ENCODE results near the gene MTMR2. TPM values are rescaled to one million over a fixed set of nuclear protein-coding genes. Genes with fewer than 3 reads are reported as not detected.

The MTMR2 gene
- total and polyA plus RNA-seq, 10 of the 15 experiments (the other 5 are each of a cell fraction or from before 2014, with no cell fraction given): 7.6 to 46.6 (median 22.5) TPM

DNA sequence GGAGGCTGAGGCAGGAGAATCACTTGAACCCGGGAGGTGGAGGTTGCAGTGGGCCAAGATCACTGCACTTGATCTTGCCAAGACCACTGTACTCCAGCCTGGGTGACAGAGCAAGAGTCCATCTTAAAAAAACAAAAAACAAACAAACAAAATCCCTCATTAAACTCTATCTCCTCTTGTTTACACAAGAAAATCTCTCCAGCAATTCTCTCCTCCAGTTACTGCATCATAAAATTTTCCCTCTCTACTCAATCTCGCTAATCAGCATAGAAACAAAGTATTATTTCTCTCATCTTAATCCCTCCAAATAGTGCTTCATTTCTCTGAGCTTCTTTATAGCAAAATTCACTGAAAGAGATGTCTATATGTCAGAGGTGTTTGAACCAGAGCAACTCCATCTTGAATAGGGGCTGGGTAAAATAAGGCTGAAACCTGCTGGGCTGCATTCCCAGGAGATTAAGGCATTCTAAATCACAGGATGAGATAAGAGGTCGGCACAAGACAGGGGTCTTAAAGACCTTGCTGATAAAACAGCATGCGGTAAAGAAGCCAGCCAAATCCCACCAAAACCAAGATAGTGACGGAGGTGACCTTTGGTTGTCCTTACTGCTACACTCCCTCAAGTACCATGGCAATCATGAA, 19.8 kb downstream of the MTMR2 start (continued):
- TF ChIP-seq, protein P1, sequence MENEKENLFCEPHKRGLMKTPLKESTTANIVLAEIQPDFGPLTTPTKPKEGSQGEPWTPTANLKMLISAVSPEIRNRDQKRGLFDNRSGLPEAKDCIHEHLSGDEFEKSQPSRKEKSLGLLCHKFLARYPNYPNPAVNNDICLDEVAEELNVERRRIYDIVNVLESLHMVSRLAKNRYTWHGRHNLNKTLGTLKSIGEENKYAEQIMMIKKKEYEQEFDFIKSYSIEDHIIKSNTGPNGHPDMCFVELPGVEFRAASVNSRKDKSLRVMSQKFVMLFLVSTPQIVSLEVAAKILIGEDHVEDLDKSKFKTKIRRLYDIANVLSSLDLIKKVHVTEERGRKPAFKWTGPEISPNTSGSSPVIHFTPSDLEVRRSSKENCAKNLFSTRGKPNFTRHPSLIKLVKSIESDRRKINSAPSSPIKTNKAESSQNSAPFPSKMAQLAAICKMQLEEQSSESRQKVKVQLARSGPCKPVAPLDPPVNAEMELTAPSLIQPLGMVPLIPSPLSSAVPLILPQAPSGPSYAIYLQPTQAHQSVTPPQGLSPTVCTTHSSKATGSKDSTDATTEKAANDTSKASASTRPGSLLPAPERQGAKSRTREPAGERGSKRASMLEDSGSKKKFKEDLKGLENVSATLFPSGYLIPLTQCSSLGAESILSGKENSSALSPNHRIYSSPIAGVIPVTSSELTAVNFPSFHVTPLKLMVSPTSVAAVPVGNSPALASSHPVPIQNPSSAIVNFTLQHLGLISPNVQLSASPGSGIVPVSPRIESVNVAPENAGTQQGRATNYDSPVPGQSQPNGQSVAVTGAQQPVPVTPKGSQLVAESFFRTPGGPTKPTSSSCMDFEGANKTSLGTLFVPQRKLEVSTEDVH (IDR thresholded peaks at IDR 0.05; ENCODE audit: low read depth, partially characterized antibody): no peak
- no peak for TF ChIP-seq MEF2B (IDR thresholded peaks at IDR 0.05; ENCODE audit: partially characterized antibody, poor library complexity, severe bottlenecking)

DNA sequence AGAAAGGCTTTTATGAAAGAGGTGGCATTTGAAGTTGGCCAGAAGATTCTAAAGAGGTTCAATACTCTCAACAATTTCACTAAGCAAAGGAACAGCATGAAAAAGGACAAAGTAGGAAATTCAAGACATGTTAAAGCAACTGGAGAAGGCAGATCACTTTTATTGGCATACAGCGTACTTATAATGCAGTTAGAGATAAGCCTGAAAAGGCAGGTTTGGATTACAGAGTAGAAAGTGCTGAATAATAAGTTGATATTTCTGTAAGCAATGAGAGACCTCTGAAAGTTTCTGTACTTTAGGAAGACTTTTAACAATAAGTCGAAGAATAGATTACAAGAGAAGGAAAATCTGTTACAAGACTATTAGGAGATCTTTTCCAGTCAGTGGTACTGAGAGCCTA, 25.1 kb downstream of the MTMR2 start:
- no peak overlapping the region for H3K27ac ChIP-seq (ENCODE audit: control insufficient read depth, insufficient read depth)
- TF ChIP-seq, protein P2, sequence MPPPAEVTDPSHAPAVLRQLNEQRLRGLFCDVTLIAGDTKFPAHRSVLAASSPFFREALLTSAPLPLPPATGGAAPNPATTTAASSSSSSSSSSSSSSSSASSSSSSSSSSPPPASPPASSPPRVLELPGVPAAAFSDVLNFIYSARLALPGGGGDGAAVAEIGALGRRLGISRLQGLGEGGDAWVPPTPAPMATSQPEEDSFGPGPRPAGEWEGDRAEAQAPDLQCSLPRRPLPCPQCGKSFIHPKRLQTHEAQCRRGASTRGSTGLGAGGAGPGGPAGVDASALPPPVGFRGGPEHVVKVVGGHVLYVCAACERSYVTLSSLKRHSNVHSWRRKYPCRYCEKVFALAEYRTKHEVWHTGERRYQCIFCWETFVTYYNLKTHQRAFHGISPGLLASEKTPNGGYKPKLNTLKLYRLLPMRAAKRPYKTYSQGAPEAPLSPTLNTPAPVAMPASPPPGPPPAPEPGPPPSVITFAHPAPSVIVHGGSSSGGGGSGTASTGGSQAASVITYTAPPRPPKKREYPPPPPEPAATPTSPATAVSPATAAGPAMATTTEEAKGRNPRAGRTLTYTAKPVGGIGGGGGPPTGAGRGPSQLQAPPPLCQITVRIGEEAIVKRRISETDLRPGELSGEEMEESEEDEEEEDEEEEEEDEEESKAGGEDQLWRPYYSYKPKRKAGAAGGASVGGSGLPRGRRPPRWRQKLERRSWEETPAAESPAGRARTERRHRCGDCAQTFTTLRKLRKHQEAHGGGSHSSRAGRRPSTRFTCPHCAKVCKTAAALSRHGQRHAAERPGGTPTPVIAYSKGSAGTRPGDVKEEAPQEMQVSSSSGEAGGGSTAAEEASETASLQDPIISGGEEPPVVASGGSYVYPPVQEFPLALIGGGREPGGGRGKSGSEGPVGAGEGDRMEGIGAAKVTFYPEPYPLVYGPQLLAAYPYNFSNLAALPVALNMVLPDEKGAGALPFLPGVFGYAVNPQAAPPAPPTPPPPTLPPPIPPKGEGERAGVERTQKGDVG (CRISPR knock-in tag; IDR thresholded peaks at IDR 0.05): no peak
- TF ChIP-seq FOS (IDR thresholded peaks at IDR 0.05; ENCODE audit: borderline replicate concordance, extremely low read depth, insufficient read length): no peak
- TF ChIP-seq DPF2 (IDR thresholded peaks at IDR 0.05): no peak
- no peak for TF ChIP-seq CBFB (IDR thresholded peaks at IDR 0.05; ENCODE audit: low read depth)
- TF ChIP-seq ATF7 (IDR thresholded peaks at IDR 0.05; ENCODE audit: low read depth): no peak
- TF ChIP-seq NR2C2 (IDR thresholded peaks at IDR 0.05; ENCODE audit: borderline replicate concordance, control insufficient read depth, insufficient read length, low read depth): no peak
- no peak for TF ChIP-seq CEBPB (IDR thresholded peaks at IDR 0.05; ENCODE audit: borderline replicate concordance in 1 of 2, low read depth in 2 of 2, low read length in 2 of 2)
- TF ChIP-seq CHD2 (IDR thresholded peaks at IDR 0.05; ENCODE audit: borderline replicate concordance, low read depth, low read length): no peak
- no peak for TF ChIP-seq NRF1 (conservative IDR thresholded peaks at IDR 0.05; ENCODE audit: low read depth, low read length)
- TF ChIP-seq, protein P3, sequence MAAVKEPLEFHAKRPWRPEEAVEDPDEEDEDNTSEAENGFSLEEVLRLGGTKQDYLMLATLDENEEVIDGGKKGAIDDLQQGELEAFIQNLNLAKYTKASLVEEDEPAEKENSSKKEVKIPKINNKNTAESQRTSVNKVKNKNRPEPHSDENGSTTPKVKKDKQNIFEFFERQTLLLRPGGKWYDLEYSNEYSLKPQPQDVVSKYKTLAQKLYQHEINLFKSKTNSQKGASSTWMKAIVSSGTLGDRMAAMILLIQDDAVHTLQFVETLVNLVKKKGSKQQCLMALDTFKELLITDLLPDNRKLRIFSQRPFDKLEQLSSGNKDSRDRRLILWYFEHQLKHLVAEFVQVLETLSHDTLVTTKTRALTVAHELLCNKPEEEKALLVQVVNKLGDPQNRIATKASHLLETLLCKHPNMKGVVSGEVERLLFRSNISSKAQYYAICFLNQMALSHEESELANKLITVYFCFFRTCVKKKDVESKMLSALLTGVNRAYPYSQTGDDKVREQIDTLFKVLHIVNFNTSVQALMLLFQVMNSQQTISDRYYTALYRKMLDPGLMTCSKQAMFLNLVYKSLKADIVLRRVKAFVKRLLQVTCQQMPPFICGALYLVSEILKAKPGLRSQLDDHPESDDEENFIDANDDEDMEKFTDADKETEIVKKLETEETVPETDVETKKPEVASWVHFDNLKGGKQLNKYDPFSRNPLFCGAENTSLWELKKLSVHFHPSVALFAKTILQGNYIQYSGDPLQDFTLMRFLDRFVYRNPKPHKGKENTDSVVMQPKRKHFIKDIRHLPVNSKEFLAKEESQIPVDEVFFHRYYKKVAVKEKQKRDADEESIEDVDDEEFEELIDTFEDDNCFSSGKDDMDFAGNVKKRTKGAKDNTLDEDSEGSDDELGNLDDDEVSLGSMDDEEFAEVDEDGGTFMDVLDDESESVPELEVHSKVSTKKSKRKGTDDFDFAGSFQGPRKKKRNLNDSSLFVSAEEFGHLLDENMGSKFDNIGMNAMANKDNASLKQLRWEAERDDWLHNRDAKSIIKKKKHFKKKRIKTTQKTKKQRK (IDR thresholded peaks at IDR 0.05; ENCODE audit: low read depth, low read length): no peak
- TF ChIP-seq CBX5 (IDR thresholded peaks at IDR 0.05; ENCODE audit: low read depth): no peak

More for the DNA sequence above, 25.1 kb downstream of the MTMR2 start:
- Histone ChIP-seq H3K9me3 (replicated peaks; ENCODE audit: control insufficient read depth, insufficient read depth, low read length) (no peaks in the 10 kb centered on the region), H3K36me3 (ENCODE audit: control insufficient read depth in 2 of 2, insufficient read depth in 2 of 2, low read length in 1 of 2) (no peaks in the 10 kb centered on the region), H3K4me1 (ENCODE audit: control insufficient read depth, insufficient read depth, low read length) (no peaks in the 10 kb centered on the region), H3K4me3 (no peak overlapping the region), H3K4me2 (ENCODE audit: control insufficient read depth, insufficient read depth) (no peak overlapping the region), H3K79me2 (ENCODE audit: control insufficient read depth, insufficient read depth, low read length) (no peaks in the 10 kb centered on the region), H4K20me1 (ENCODE audit: control insufficient read depth, insufficient read depth) (no peaks in the 10 kb centered on the region), H2AFZ (ENCODE audit: control insufficient read depth, low read depth, low read length) (no peak overlapping the region), H3K27me3 (replicated peaks in 1 of 2; ENCODE audit: control insufficient read depth in 2 of 2, insufficient read depth in 2 of 2, low read length in 1 of 2) (no peaks in the 10 kb centered on the region), H3K9ac (ENCODE audit: control insufficient read depth, insufficient read depth, low read length) (no peak overlapping the region)
- intact Hi-C loops (cut with micrococcal nuclease; ENCODE audit: unreplicated experiment) (no loop called here), in situ Hi-C loops (cut with MboI) (no loop called here)
- WGBS (ENCODE audit: insufficient coverage, insufficient replicate concordance, low lambda C conversion rate, missing lambda C conversion rate): 70% methylated on average over 2 of the region's 2 CpGs
- SMC1A ChIA-PET (ENCODE audit: uncharacterized antibody, unreplicated experiment): interaction anchor here (1.6 kb wide), 1 partner anchor 78 kb away, joined by 3 read pairs; no protein-coding TSS in a partner anchor
- DNase-seq (ENCODE audit: low read depth, low spot score): no peak
- no peak for ATAC-seq
- no peak for FAIRE-seq
- CTCF ChIA-PET: no interaction called here
- no TSS peak for BruUV-seq (replicated peaks)
- RAD21 ChIA-PET (ENCODE audit: unreplicated experiment): no interaction called here
- POLR2A ChIA-PET: no interaction called here
